Spleen (tissue), 11 donors: ENCODE measurements around the gene LOXHD1. TPM values are rescaled to one million over a fixed set of nuclear protein-coding genes. Genes with fewer than 3 reads are reported as not detected.

Experiments used
- DNase-seq: peaks from one replicate; pipeline ENCODE4 v3.0.0-alpha.2; 2020
- H3K27ac ChIP-seq, 8 donors: fragments of 200-600 bp; sonication (generic) in 7 of 8; 1 replicate in 4 of 8; 2 replicates in 4 of 8; pipeline versions ENCODE4 v1.5.0 to v1.8.0; 2016 to 2021; ENCODE audit warnings: inconsistent platforms in 4 of 8, mild to moderate bottlenecking in 4 of 8, moderate library complexity in 1 of 8
- H3K27me3 ChIP-seq, 7 donors: fragments of 200-600 bp; sonication (generic) in 6 of 7; replicated peaks in 1 of 7; 1 replicate in 4 of 7; 2 replicates in 3 of 7; pipeline versions ENCODE4 v1.5.0 to v1.8.0; 2016 to 2021; ENCODE audit warnings: inconsistent platforms in 3 of 7, mild to moderate bottlenecking in 1 of 7
- H3K36me3 ChIP-seq, 6 donors: fragments of 200-600 bp; sonication (generic) in 5 of 6; 1 replicate in 4 of 6; 2 replicates in 2 of 6; pipeline versions ENCODE4 v1.5.0 to v1.8.0; 2016 to 2021; ENCODE audit warnings: inconsistent platforms in 2 of 6
- H3K4me1 ChIP-seq, 6 donors: fragments of 200-600 bp; sonication (generic) in 5 of 6; 1 replicate in 3 of 6; 2 replicates in 3 of 6; pipeline versions ENCODE4 v1.5.0 to v1.8.0; 2016 to 2021; ENCODE audit warnings: inconsistent platforms in 3 of 6
- H3K4me3 ChIP-seq, 8 donors: fragments of 200-600 bp; sonication (generic) in 7 of 8; 1 replicate in 4 of 8; 2 replicates in 4 of 8; pipeline versions ENCODE4 v1.5.0 to v1.8.0; 2016 to 2021; ENCODE audit warnings: inconsistent platforms in 4 of 8, mild to moderate bottlenecking in 4 of 8, moderate library complexity in 2 of 8
- H3K9me3 ChIP-seq, 8 donors: fragments of 200-600 bp; sonication (generic) in 7 of 8; 1 replicate in 4 of 8; 2 replicates in 4 of 8; pipeline versions ENCODE4 v1.5.0 to v1.8.0; 2016 to 2021; ENCODE audit warnings: inconsistent platforms in 4 of 8
- POLR2A ChIP-seq, 3 donors: fragments of 450-650 bp; IDR thresholded peaks; one replicate each; pipeline ENCODE4 v1.5.1; 2017; ENCODE audit warnings: antibody characterized with exemption in 3 of 3, mild to moderate bottlenecking in 1 of 3
- POLR2AphosphoS5 ChIP-seq, 3 donors: sonication (generic); formaldehyde crosslinking; IDR thresholded peaks; one replicate each; pipeline ENCODE4 v1.5.1; 2017; ENCODE audit warnings: antibody characterized with exemption in 3 of 3
- WGBS, 5 donors: extraction: QIAGEN DNeasy Blood & Tissue Kit in 3 of 5; methylation state at CpG; one replicate each; pipeline versions ENCODE4 v1.1.5 to v1.1.7; 2013 to 2018; 5-methylcytosine and 5-hydroxymethylcytosine counted together
- intact Hi-C: fragments of 100-400 bp; cut with DNase I; formaldehyde crosslinking; loops from one replicate; pipeline ENCODE4 v1.15.0; 2023; ENCODE audit warnings: low total_unique reads
- polyA plus RNA-seq, 3 donors: library from polyadenylated mRNA; stranded (reverse); fragments of 200-250 nt; gene quantifications; one replicate each; pipeline ENCODE4 v1.2.1, GENCODE V29; 2013
- total RNA-seq, 7 donors: library from RNA; depleted of rRNA in 3 of 7; stranded (reverse); fragments of >200 nt in 3 of 7; fragmentation: NEBNext Ultra II Directional in 4 of 7; extraction: Animal tissue kit (Norgen Biotek cat#: 25700) in 4 of 7; gene quantifications; one replicate each; pipeline versions ENCODE4 v1.1.0 to v1.2.1, GENCODE V29; 2016 to 2021
- TF ChIP-seq, protein P1 (sequence below), 11 experiments: fragments of 200-600 bp in 7 of 11; fragments of 450-650 bp in 4 of 11; sonication (generic) in 4 of 11; IDR thresholded peaks in 8 of 11; conservative IDR thresholded peaks in 3 of 11; 1 replicate in 7 of 11; 2 replicates in 4 of 11; pipeline versions ENCODE4 v1.4.0 to v1.8.0; 2016 to 2021; ENCODE audit warnings: antibody characterized with exemption in 11 of 11, inconsistent platforms in 4 of 11, mild to moderate bottlenecking in 1 of 11
- donor health status: healthy with polysubstance abuse.
- donor health status: DM: no; HTN: no; CAD: no; lungs with moderate emphysema.
- donor health status: DM: no; HTN: no; CAD: no.
- donor health status: Bipolar disorder and iron deficiency.
- donor health status: healthy.
- donor health status: DM: no; HTN: no; CAD: no.
- donor health status: DM: yes; HTN: yes; CAD: no.

Gene LOXHD1
- total and polyA plus RNA-seq, 10 donors: 0.09 to 6.0 (median 2.1) TPM

DNA sequence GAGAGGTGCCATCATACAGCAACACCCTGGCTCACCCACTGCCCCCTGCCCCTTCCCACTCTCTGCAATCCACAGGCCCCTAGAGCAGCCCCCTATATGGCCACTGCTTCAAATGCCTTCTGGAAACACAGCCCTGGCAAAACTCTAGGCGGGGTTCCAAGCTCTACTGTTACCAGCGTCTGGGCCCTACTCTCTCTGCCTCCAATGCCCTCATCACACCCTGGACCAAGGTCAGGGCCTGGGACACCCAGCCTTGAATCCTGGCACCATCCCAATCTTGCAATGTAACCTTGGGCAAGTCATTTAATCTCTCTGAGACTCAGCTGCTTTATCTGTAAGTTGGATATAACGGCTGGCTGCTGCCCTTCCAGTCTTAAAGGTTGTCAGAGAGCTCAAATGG is 39.2 kb upstream of the LOXHD1 start:
- intact Hi-C loops: no loop called here
- no peak for DNase-seq
- no peaks in the 10 kb centered on the region for H3K36me3 ChIP-seq
- no peaks in the 10 kb centered on the region for H3K27me3 ChIP-seq
- TF ChIP-seq, protein P1, sequence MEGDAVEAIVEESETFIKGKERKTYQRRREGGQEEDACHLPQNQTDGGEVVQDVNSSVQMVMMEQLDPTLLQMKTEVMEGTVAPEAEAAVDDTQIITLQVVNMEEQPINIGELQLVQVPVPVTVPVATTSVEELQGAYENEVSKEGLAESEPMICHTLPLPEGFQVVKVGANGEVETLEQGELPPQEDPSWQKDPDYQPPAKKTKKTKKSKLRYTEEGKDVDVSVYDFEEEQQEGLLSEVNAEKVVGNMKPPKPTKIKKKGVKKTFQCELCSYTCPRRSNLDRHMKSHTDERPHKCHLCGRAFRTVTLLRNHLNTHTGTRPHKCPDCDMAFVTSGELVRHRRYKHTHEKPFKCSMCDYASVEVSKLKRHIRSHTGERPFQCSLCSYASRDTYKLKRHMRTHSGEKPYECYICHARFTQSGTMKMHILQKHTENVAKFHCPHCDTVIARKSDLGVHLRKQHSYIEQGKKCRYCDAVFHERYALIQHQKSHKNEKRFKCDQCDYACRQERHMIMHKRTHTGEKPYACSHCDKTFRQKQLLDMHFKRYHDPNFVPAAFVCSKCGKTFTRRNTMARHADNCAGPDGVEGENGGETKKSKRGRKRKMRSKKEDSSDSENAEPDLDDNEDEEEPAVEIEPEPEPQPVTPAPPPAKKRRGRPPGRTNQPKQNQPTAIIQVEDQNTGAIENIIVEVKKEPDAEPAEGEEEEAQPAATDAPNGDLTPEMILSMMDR (IDR thresholded peaks at IDR 0.05 in 8 of 11, conservative IDR thresholded peaks at IDR 0.05 in 3 of 11): no peak
- TF ChIP-seq POLR2A (IDR thresholded peaks at IDR 0.05) (no peak), POLR2AphosphoS5 (IDR thresholded peaks at IDR 0.05) (no peak)
- no peak overlapping the region for H3K4me3 ChIP-seq
- no peak overlapping the region for H3K27ac ChIP-seq
- no peaks in the 10 kb centered on the region for H3K9me3 ChIP-seq
- no peaks in the 10 kb centered on the region for H3K4me1 ChIP-seq
- WGBS, 5 donors: 61 to 80% (median 74%) methylated on average over 3 of the region's 3 CpGs

DNA sequence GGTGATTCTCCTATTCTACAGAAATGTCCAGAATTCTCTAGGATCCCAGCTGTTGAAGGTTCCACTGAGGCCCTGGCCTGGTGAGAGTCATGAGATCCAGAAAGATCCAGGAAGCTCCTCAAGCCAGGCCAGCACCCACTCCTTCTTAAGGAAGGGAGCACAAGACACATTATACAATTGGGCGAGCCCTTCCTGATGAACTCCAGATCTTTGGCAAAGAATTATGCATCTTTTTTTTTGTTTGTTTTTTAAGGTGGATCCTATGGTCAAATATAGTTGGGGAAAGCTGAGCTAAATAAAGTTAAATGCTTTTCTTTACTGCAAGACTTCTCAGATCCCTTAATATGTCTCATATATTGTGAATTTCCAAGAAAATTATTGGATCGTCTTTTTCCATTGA is 37.0 kb upstream of the LOXHD1 start:
- intact Hi-C loops: no loop called here

DNA sequence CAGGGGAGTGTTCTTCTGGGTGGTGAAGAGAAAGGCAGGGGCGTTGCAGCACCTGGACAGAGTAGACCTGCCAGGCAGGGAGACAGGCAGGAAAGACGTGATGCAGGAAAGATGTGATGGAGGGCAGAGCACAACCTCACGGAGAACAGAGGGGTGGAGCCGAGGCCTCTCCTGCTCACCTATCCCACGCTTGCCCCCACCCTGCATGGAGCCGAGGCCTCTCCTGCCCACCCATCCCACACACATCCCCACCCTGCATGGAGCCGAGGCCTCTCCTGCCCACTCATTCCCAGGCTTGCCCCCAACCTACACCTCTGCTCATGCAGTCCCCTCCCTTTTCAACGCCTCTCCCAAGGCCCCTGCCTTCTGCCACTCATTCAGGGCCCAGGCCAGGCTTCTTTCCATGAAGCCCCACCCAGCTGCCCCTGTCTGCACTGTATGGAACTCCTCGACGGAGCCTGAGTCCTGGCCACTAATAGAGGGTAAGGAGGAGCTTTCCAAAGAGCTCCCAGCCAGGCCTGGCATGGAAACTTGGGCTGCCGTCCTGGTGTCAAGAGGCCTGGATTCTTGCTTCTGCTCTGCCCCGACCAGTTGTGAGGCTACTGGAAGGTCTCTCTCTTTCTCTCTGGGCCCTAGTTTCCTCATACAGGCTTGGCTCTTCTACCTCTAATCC is 32.0 kb upstream of the LOXHD1 start:
- Histone ChIP-seq H3K27me3 (no peaks in the 10 kb centered on the region), H3K36me3 (no peaks in the 10 kb centered on the region), H3K9me3 (no peaks in the 10 kb centered on the region), H3K4me3 (no peak overlapping the region), H3K4me1 (no peaks in the 10 kb centered on the region), H3K27ac (no peak overlapping the region)
- TF ChIP-seq, protein P1 (IDR thresholded peaks at IDR 0.05 in 8 of 11, conservative IDR thresholded peaks at IDR 0.05 in 3 of 11): no peak
- TF ChIP-seq POLR2A (IDR thresholded peaks at IDR 0.05) (no peak), POLR2AphosphoS5 (IDR thresholded peaks at IDR 0.05) (no peak)
- 81 to 88% (median 85%) methylated on average over 12 of the region's 12 CpGs for WGBS, 5 donors
- intact Hi-C loops: no loop called here
- no peak for DNase-seq

More for the DNA sequence above, 37.0 kb upstream of the LOXHD1 start:
- DNase-seq: no peak
- Histone ChIP-seq H3K36me3 (no peaks in the 10 kb centered on the region), H3K27ac (no peak overlapping the region), H3K4me3 (no peak overlapping the region), H3K4me1 (no peaks in the 10 kb centered on the region), H3K27me3 (no peaks in the 10 kb centered on the region), H3K9me3 (no peaks in the 10 kb centered on the region)
- TF ChIP-seq POLR2AphosphoS5 (IDR thresholded peaks at IDR 0.05) (no peak), POLR2A (IDR thresholded peaks at IDR 0.05) (no peak)
- TF ChIP-seq, protein P1 (IDR thresholded peaks at IDR 0.05 in 8 of 11, conservative IDR thresholded peaks at IDR 0.05 in 3 of 11): no peak
- WGBS, 5 donors: 86 to 97% (median 95%) methylated on average over 2 of the region's 2 CpGs

DNA sequence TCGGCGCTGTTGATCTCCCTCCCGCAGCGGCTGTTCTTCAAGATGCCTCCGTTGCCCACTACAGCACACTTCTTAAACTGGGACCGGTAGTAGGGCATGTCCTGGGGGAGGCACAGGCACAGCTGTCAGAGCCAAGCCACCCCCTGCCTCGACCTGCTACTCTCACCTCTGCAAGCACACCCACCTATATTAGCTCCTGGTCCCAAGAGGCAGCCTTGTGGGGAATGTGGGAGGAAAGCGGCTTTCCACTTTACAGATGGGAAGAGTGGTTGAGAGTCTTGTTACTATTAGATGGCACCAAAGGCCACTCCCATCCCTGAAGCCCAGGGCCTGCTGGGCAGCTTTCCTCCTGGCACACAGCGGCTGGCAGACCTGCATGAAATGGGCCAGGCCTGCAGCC is 29.2 kb upstream of the LOXHD1 start:
- no peaks in the 10 kb centered on the region for H3K4me1 ChIP-seq
- H3K36me3 ChIP-seq: no peaks in the 10 kb centered on the region
- TF ChIP-seq POLR2AphosphoS5 (IDR thresholded peaks at IDR 0.05) (no peak), POLR2A (IDR thresholded peaks at IDR 0.05) (no peak)
- TF ChIP-seq, protein P1 (IDR thresholded peaks at IDR 0.05 in 8 of 11, conservative IDR thresholded peaks at IDR 0.05 in 3 of 11): no peak
- 84 to 92% (median 89%) methylated on average over 8 to 9 of the region's 9 CpGs for WGBS, 5 donors
- H3K27ac ChIP-seq: no peak overlapping the region
- no peak for DNase-seq
- no peaks in the 10 kb centered on the region for H3K27me3 ChIP-seq
- no peak overlapping the region for H3K4me3 ChIP-seq
- intact Hi-C loops: no loop called here
- no peaks in the 10 kb centered on the region for H3K9me3 ChIP-seq
